Liver (tissue), 9 donors: ENCODE results near the gene ZBTB8B. TPM values are rescaled to one million over a fixed set of nuclear protein-coding genes. Genes with fewer than 3 reads are reported as not detected.

Source experiments
- DNase-seq: peaks from one replicate; pipeline ENCODE4 v3.0.0-alpha.2; 2017; ENCODE audit warnings: low spot score
- H3K27ac ChIP-seq, 2 donors: one replicate each; pipeline ENCODE4 v1.7.0; 2013; ENCODE audit warnings: inconsistent platforms in 2 of 2, low read length in 2 of 2, control low read depth in 1 of 2, low read depth in 1 of 2, mild to moderate bottlenecking in 1 of 2
- H3K27me3 ChIP-seq, 4 donors: one replicate each; pipeline versions ENCODE4 v1.6.1 to v1.7.0; 2013; ENCODE audit warnings: low read length in 3 of 4, inconsistent platforms in 1 of 4, mild to moderate bottlenecking in 1 of 4, moderate library complexity in 1 of 4; ENCODE audit not compliant: control insufficient read depth in 4 of 4, insufficient read depth in 4 of 4
- H3K36me3 ChIP-seq, 4 donors: one replicate each; pipeline versions ENCODE4 v1.6.1 to v1.7.0; 2013; ENCODE audit warnings: low read length in 3 of 4, mild to moderate bottlenecking in 3 of 4, low read depth in 1 of 4, moderate library complexity in 1 of 4; ENCODE audit not compliant: control insufficient read depth in 4 of 4, insufficient read depth in 3 of 4
- H3K4me1 ChIP-seq, 4 donors: one replicate each; pipeline versions ENCODE4 v1.6.1 to v1.7.0; 2013; ENCODE audit warnings: low read length in 3 of 4, mild to moderate bottlenecking in 3 of 4, moderate library complexity in 1 of 4; ENCODE audit not compliant: control insufficient read depth in 4 of 4, insufficient read depth in 4 of 4
- H3K4me3 ChIP-seq, 3 donors: one replicate each; pipeline versions ENCODE4 v1.6.1 to v1.7.0; 2013; ENCODE audit warnings: low read length in 3 of 3, control low read depth in 1 of 3, low read depth in 1 of 3, mild to moderate bottlenecking in 1 of 3
- H3K9ac ChIP-seq, 2 donors: one replicate each; pipeline ENCODE4 v1.7.0; 2013; ENCODE audit warnings: low read length in 2 of 2, mild to moderate bottlenecking in 2 of 2, moderate library complexity in 2 of 2, control low read depth in 1 of 2, low read depth in 1 of 2
- H3K9me3 ChIP-seq, 4 donors: one replicate each; pipeline versions ENCODE4 v1.6.1 to v1.7.0; 2013; ENCODE audit warnings: low read length in 3 of 4; ENCODE audit not compliant: control insufficient read depth in 4 of 4
- ATF3 ChIP-seq: IDR thresholded peaks from 2 replicates; pipeline ENCODE4 v1.6.1; 2016; ENCODE audit warnings: antibody characterized with exemption
- CTCF ChIP-seq: fragments of 150-350 bp; IDR thresholded peaks from 2 replicates; pipeline ENCODE4 v1.5.1; 2017; ENCODE audit warnings: improper control_type of control experiment, low read depth, low read length; ENCODE audit not compliant: missing input control
- EGR1 ChIP-seq, 2 donors: IDR thresholded peaks; 2 replicates each; pipeline ENCODE4 v1.6.1; 2016 to 2018; ENCODE audit warnings: antibody characterized with exemption in 2 of 2, low read depth in 2 of 2
- FOXA1 ChIP-seq: IDR thresholded peaks from 2 replicates; pipeline ENCODE4 v1.6.1; 2016; ENCODE audit warnings: antibody characterized with exemption
- FOXA2 ChIP-seq: IDR thresholded peaks from 2 replicates; pipeline ENCODE4 v1.6.1; 2016; ENCODE audit warnings: antibody characterized with exemption
- GABPA ChIP-seq, 2 donors: IDR thresholded peaks in 1 of 2; conservative IDR thresholded peaks in 1 of 2; 2 replicates each; pipeline ENCODE4 v1.6.1; 2016; ENCODE audit warnings: antibody characterized with exemption in 2 of 2, mild to moderate bottlenecking in 1 of 2, moderate library complexity in 1 of 2
- HNF4A ChIP-seq, 2 donors: conservative IDR thresholded peaks; 2 replicates each; pipeline ENCODE4 v1.6.1; 2016; ENCODE audit warnings: antibody characterized with exemption in 2 of 2, mild to moderate bottlenecking in 2 of 2
- HNF4G ChIP-seq: IDR thresholded peaks from 2 replicates; pipeline ENCODE4 v1.6.1; 2016; ENCODE audit warnings: antibody characterized with exemption
- JUND ChIP-seq, 2 donors: IDR thresholded peaks; 2 replicates each; pipeline ENCODE4 v1.6.1; 2016; ENCODE audit warnings: antibody characterized with exemption in 2 of 2
- MAX ChIP-seq: IDR thresholded peaks from 2 replicates; pipeline ENCODE4 v1.6.1; 2016; ENCODE audit warnings: antibody characterized with exemption
- NR2F2 ChIP-seq: IDR thresholded peaks from 2 replicates; pipeline ENCODE4 v1.6.1; 2016; ENCODE audit warnings: antibody characterized with exemption
- RAD21 ChIP-seq, 2 donors: IDR thresholded peaks; 2 replicates each; pipeline ENCODE4 v1.6.1; 2016; ENCODE audit warnings: antibody characterized with exemption in 2 of 2, mild to moderate bottlenecking in 2 of 2
- REST ChIP-seq: IDR thresholded peaks from 2 replicates; pipeline ENCODE4 v1.6.1; 2016; ENCODE audit warnings: antibody characterized with exemption, mild to moderate bottlenecking
- RXRA ChIP-seq, 2 donors: IDR thresholded peaks; 2 replicates each; pipeline ENCODE4 v1.6.1; 2017 to 2018; ENCODE audit warnings: antibody characterized with exemption in 2 of 2, mild to moderate bottlenecking in 1 of 2
- SP1 ChIP-seq: IDR thresholded peaks from 2 replicates; pipeline ENCODE4 v1.6.1; 2018; ENCODE audit warnings: antibody characterized with exemption, mild to moderate bottlenecking
- TAF1 ChIP-seq: conservative IDR thresholded peaks from 2 replicates; pipeline ENCODE4 v1.6.1; 2016; ENCODE audit warnings: antibody characterized with exemption, mild to moderate bottlenecking
- YY1 ChIP-seq: IDR thresholded peaks from 2 replicates; pipeline ENCODE4 v1.6.1; 2016; ENCODE audit warnings: antibody characterized with exemption, mild to moderate bottlenecking
- ZBTB33 ChIP-seq: IDR thresholded peaks from 2 replicates; pipeline ENCODE4 v1.6.1; 2016; ENCODE audit warnings: antibody characterized with exemption
- WGBS: extraction: QIAGEN DNeasy Blood & Tissue Kit; methylation state at CpG from one replicate; pipeline ENCODE4 v1.1.7; 2013; 5-methylcytosine and 5-hydroxymethylcytosine counted together
- polyA plus RNA-seq, 2 donors: library from polyadenylated mRNA; stranded (reverse) in 1 of 2; unstranded in 1 of 2; fragments of 200-250 nt in 1 of 2; fragments of >200 nt in 1 of 2; fragmentation: Nextera tagmentation in 1 of 2; extraction: Ambion mirVana in 1 of 2; gene quantifications; one replicate each; pipeline versions ENCODE4 v1.2.1 to v1.2.3, GENCODE V29; 2013 to 2015
- total RNA-seq, 2 donors: library from RNA; depleted of rRNA; stranded (reverse); fragments of >200 nt; gene quantifications; one replicate each; pipeline ENCODE4 v1.2.3, GENCODE V29; 2014
- donor health status: healthy.
- donor health status: healthy.
- donor health status: healthy.
- donor health status: healthy.
- donor health status: healthy.

Gene ZBTB8B
- total and polyA plus RNA-seq, 4 donors: 0.01 to 0.05 TPM; not detected in 2

- H3K4me1 ChIP-seq: no peaks in the 10 kb centered on the region
- no peaks in the 10 kb centered on the region for H3K9me3 ChIP-seq
- WGBS: 39% methylated on average over 13 of the region's 13 CpGs
- no peak overlapping the region for H3K27ac ChIP-seq
- H3K27me3 ChIP-seq: no peaks in the 10 kb centered on the region
- H3K36me3 ChIP-seq: no peaks in the 10 kb centered on the region
- H3K9ac ChIP-seq: no peak overlapping the region
- TF ChIP-seq RAD21 (IDR thresholded peaks at IDR 0.05) (no peak), JUND (IDR thresholded peaks at IDR 0.05) (no peak), ZBTB33 (no peak), TAF1 (no peak), FOXA2 (no peak), CTCF (no peak), YY1 (no peak), FOXA1 (no peak), GABPA (IDR thresholded peaks at IDR 0.05 in 1 of 2, conservative IDR thresholded peaks at IDR 0.05 in 1 of 2) (no peak), EGR1 (IDR thresholded peaks at IDR 0.05; ENCODE audit: low read depth in 2 of 2) (no peak), NR2F2 (no peak), HNF4G (no peak), RXRA (IDR thresholded peaks at IDR 0.05) (no peak), MAX (no peak), SP1 (no peak), REST (no peak), ATF3 (no peak), HNF4A (conservative IDR thresholded peaks at IDR 0.05) (no peak)
- H3K4me3 ChIP-seq: no peak overlapping the region
- DNase-seq: no peak
These were observed 17.2 kb upstream of the ZBTB8B start for GRCh38 chr1:32447469-32448185.
